Measurements from ENCODE around the gene CASP2. TPM values are rescaled to one million over a fixed set of nuclear protein-coding genes. Genes with fewer than 3 reads are reported as not detected.

CASP2 gene
- polyA plus RNA-seq, 3 donors: 7.9 to 30.2 (median 12.2) TPM

GRCh38 chr7:143356414-143357050 lies 68.4 kb downstream of the CASP2 start:
- Histone ChIP-seq H3K27me3 (ENCODE audit: control insufficient read depth in 2 of 2, insufficient read depth in 2 of 2, low read length in 2 of 2) (peaks cover 9 to 13% of the 10 kb centered on the region in 2 donors), H3K79me2 (ENCODE audit: insufficient read depth, low read length) (no peaks in the 10 kb centered on the region), H2AFZ (ENCODE audit: insufficient read depth, low read depth, low read length, poor library complexity, severe bottlenecking) (no peak overlapping the region), H3K27ac (ENCODE audit: low read depth in 1 of 2, low read length in 2 of 2) (no peak overlapping the region), H3K9me3 (replicated peaks in 1 of 2; ENCODE audit: control insufficient read depth in 1 of 2, insufficient read depth in 1 of 2, low read length in 2 of 2) (no peaks in the 10 kb centered on the region), H3K4me1 (ENCODE audit: control insufficient read depth in 1 of 2, insufficient read depth in 2 of 2, low read length in 2 of 2) (peaks cover 4 to 13% of the 10 kb centered on the region in 2 donors), H4K20me1 (ENCODE audit: insufficient read depth, low read length) (no peaks in the 10 kb centered on the region), H3K4me3 (replicated peaks in 1 of 3; ENCODE audit: low read depth in 2 of 3, low read length in 3 of 3) (no peak overlapping the region), H3K4me2 (replicated peaks; ENCODE audit: extremely low read depth, low read length, poor library complexity, severe bottlenecking) (no peak overlapping the region), H3K36me3 (replicated peaks in 1 of 2; ENCODE audit: control insufficient read depth in 1 of 2, insufficient read depth in 2 of 2, low read length in 2 of 2) (no peaks in the 10 kb centered on the region), H3K9ac (ENCODE audit: insufficient read depth, low read length, poor library complexity, severe bottlenecking) (no peak overlapping the region)
- Mint-ChIP-seq H3K4me1 (peaks cover 20% of the 10 kb centered on the region), H3K4me3 (no peak overlapping the region), H3K27ac (no peak overlapping the region), H3K9me3 (peaks cover 0 to 11% (median 0%) of the 10 kb centered on the region in 7 donors), H3K27me3 (ENCODE audit: low read depth in 3 of 3) (peaks cover 26 to 30% (median 27%) of the 10 kb centered on the region in 3 donors), H3K36me3 (peaks cover 5 to 7% of the 10 kb centered on the region in 2 donors)
- intact Hi-C loops (cut with micrococcal nuclease): no loop called here
- WGBS (ENCODE audit: insufficient coverage): 93% methylated on average over 7 of the region's 13 CpGs
- TF ChIP-seq CTCF (IDR thresholded peaks at IDR 0.05): no peak
- DNase-seq: no peak

Small RNA genes lying within 50 kb of the gene (small RNA-seq; reads per million reads assigned to genes)
- gene RN7SL481P (ENCODE audit: insufficient read length, low read depth) (not detected), gene RN7SL535P (ENCODE audit: insufficient read length, low read depth) (not detected)

Other genes with a start within 250 kb of the CASP2 start
- gene OR6V1, start 236.0 kb upstream of the CASP2 start, polyA plus RNA-seq: not detected
- not detected for gene PIP, start 156.3 kb upstream of the CASP2 start, polyA plus RNA-seq
- gene TAS2R39, start 104.9 kb upstream of the CASP2 start, polyA plus RNA-seq: not detected
- under 1 TPM in 1 of 3 donors, not detected in 2; 0.54 TPM for gene TAS2R40, start 66.3 kb upstream of the CASP2 start, polyA plus RNA-seq
- 100 to 1,000 TPM; 413 to 547 (median 427) TPM for gene GSTK1, start 24.9 kb upstream of the CASP2 start, polyA plus RNA-seq
- gene TMEM139, start 3.4 kb upstream of the CASP2 start, polyA plus RNA-seq: under 1 TPM in 1 of 3 donors, not detected in 2; 0.55 TPM
- under 1 TPM; 0.04 to 0.76 (median 0.11) TPM for gene CLCN1, start 27.8 kb downstream of the CASP2 start, polyA plus RNA-seq
- gene FAM131B, start 74.4 kb downstream of the CASP2 start, polyA plus RNA-seq: under 1 TPM in 2 of 3 donors, not detected in 1; 0.69 to 0.72 TPM
- gene ZYX, start 93.0 kb downstream of the CASP2 start, polyA plus RNA-seq: 100 to 1,000 TPM; 198 to 417 (median 331) TPM
- gene EPHA1, start 120.5 kb downstream of the CASP2 start, polyA plus RNA-seq: under 1 TPM in 2 of 3 donors, not detected in 1; 0.50 to 0.95 TPM
- gene TAS2R60, start 155.1 kb downstream of the CASP2 start, polyA plus RNA-seq: under 1 TPM in 1 of 3 donors, not detected in 2; 0.35 TPM
- under 1 TPM in 1 of 3 donors, not detected in 2; 0.19 TPM for gene TAS2R41, start 189.5 kb downstream of the CASP2 start, polyA plus RNA-seq

All from CD14-positive monocyte (primary cell).